Measurements from ENCODE around the gene RNMT. TPM values are rescaled to one million over a fixed set of nuclear protein-coding genes. Genes with fewer than 3 reads are reported as not detected.

Gene RNMT
- total RNA-seq, 1 donor from 2014 or later: 29.6 TPM

DNA sequence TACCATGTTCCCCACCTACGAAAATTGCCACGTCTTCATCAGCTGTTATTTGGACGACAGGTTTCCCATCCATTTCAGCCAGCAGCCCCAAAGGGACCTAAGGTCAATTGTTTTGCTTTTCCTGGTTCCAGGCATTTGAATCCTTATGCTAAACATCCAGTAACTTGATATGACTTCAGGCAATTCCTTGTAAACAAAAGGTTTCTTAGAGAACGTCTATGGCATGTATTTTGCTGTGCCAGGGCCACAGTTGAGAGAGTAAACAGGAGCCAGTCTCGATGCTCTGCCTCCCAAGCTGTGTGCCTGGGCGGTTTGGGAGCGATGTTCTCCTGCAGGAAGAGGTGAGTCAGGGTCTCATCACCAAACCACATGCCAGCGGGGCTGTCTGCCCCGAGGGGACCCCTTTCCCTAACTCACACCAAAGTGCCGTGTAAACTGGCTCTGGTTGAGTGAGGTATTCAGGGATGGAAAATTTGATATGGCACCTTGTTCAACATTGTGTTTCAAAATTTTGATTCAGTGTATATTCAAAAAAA lies 84.5 kb downstream of the RNMT start:
- TF ChIP-seq, protein P1, sequence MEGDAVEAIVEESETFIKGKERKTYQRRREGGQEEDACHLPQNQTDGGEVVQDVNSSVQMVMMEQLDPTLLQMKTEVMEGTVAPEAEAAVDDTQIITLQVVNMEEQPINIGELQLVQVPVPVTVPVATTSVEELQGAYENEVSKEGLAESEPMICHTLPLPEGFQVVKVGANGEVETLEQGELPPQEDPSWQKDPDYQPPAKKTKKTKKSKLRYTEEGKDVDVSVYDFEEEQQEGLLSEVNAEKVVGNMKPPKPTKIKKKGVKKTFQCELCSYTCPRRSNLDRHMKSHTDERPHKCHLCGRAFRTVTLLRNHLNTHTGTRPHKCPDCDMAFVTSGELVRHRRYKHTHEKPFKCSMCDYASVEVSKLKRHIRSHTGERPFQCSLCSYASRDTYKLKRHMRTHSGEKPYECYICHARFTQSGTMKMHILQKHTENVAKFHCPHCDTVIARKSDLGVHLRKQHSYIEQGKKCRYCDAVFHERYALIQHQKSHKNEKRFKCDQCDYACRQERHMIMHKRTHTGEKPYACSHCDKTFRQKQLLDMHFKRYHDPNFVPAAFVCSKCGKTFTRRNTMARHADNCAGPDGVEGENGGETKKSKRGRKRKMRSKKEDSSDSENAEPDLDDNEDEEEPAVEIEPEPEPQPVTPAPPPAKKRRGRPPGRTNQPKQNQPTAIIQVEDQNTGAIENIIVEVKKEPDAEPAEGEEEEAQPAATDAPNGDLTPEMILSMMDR (IDR thresholded peaks at IDR 0.05): no peak
- no peak overlapping the region for H3K4me3 Mint-ChIP-seq (ENCODE audit: unreplicated experiment)
- H3K36me3 Mint-ChIP-seq (ENCODE audit: low read depth): no peaks in the 10 kb centered on the region
- H3K27me3 Mint-ChIP-seq (ENCODE audit: low read depth): peaks cover 25% of the 10 kb centered on the region
- no peak overlapping the region for H3K27ac Mint-ChIP-seq (ENCODE audit: unreplicated experiment)
- DNase-seq (ENCODE audit: low spot score): no peak
- H3K9me3 Mint-ChIP-seq (ENCODE audit: low read depth): no peaks in the 10 kb centered on the region
- peaks cover 3% of the 10 kb centered on the region for H3K4me1 Mint-ChIP-seq (ENCODE audit: low read depth)

DNA sequence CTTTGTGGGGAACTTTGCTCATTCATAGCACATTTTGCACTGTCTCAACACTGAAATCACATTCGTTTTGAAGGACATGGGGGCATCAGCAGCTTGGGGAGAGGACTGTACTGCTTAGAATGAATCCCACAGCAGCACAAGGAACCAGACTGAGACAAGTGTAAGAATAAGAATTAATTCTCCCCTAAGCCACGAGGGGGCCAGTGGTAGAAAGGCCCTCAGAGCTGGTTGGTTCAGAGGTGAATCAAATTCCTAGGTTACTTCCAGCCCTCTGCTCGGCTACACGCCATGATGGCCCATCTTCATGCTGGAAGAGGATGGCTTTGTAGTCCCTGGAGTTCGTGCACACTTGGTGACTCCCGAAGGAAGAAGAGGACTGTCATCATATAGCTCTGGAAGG lies 85.5 kb downstream of the RNMT start:
- Mint-ChIP-seq H3K36me3 (ENCODE audit: low read depth) (no peaks in the 10 kb centered on the region), H3K27ac (ENCODE audit: unreplicated experiment) (no peak overlapping the region), H3K9me3 (ENCODE audit: low read depth) (no peaks in the 10 kb centered on the region), H3K4me1 (ENCODE audit: low read depth) (peaks cover 3% of the 10 kb centered on the region), H3K27me3 (ENCODE audit: low read depth) (peaks cover 23% of the 10 kb centered on the region), H3K4me3 (ENCODE audit: unreplicated experiment) (no peak overlapping the region)
- DNase-seq (ENCODE audit: low spot score): no peak
- TF ChIP-seq, protein P1 (IDR thresholded peaks at IDR 0.05): peak; percentile 55

GRCh38 chr18:13813271-13813849 lies 86.9 kb downstream of the RNMT start:
- Mint-ChIP-seq H3K9me3 (ENCODE audit: low read depth) (no peaks in the 10 kb centered on the region), H3K27me3 (ENCODE audit: low read depth) (peaks cover 23% of the 10 kb centered on the region), H3K4me1 (ENCODE audit: low read depth) (peaks cover 3% of the 10 kb centered on the region), H3K27ac (ENCODE audit: unreplicated experiment) (no peak overlapping the region), H3K4me3 (ENCODE audit: unreplicated experiment) (no peak overlapping the region), H3K36me3 (ENCODE audit: low read depth) (no peaks in the 10 kb centered on the region)
- TF ChIP-seq, protein P1 (IDR thresholded peaks at IDR 0.05): peak; percentile 89
- DNase-seq (ENCODE audit: low spot score): no peak

Other genes with a start within 250 kb of the RNMT start
- 12.5 to 19.6 TPM (median 18.5 TPM) in 3 replicates for gene FAM210A, start 115 bp upstream of the RNMT start, total RNA-seq
- not detected in 3 replicates for gene MC5R, start 97.5 kb downstream of the RNMT start, total RNA-seq
- gene MC2R, start 188.9 kb downstream of the RNMT start, total RNA-seq: not detected in 3 replicates